ENCODE measurements around the gene PRKAG2.

Gene PRKAG2

GRCh38 chr7:151865070-151865670, 11.7 kb downstream of the PRKAG2 start:
- DNase-seq: no peak

GRCh38 chr7:151864561-151864960, 12.4 kb downstream of the PRKAG2 start:
- DNase-seq: no peak

DNA sequence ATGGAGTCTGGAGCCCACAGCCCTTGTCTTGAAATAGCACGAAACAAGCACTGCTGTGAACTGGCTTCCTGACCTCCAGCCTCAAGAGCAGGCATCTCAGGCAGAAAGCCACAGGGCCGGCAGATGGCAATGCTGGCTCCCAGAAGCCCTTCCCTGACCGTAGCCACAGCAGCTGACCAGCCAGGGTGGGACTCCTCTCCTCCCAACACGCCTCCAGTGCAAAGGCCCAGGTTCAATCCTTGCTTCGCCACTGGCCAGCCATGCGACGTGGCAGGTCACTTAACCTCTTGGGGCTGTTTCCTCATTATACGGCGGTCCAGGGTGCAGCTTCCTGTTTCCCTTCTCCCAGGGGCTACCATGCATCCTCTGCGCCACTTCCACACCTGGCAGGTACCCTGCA, 12.8 kb downstream of the PRKAG2 start:
- DNase-seq: no peak

- no peak for DNase-seq
Observed at GRCh38 chr7:151863386-151864079, 13.4 kb downstream of the PRKAG2 start.

DNA sequence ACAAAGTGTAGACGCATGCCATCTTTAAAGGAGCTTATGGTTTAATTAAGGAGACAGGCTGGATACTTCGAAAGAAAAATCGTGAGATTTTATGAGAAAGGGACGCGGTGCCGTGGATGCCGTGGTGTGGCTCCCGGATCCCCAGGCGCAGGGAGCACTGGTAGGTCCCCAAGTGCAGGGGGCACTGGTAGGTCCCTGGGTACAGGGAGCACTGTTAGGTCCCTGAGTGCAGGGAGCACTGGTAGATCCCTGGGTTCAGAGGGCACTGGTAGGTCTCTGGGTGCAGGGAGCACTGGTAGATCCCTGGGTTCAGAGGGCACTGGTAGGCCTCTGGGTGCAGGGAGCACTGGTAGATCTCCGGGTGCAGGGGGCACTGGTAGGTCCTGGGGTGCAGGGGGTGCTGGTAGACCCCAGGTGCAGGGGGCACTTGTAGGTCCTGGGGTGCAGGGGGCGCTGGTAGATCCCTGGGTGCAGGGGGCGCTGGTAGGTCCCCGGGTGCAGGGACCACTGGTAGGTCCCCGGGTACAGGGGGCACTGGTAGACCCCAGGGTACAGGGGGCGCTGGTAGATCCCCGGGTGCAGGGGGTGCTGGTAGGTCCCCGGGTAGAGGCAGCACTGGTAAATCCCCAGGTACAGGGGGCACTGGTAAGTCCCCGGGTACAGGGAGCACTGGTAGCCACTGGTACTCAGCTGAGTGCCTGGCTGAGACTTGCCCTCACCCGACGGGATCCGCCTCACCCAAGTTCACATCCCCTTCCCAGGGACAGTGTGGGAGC, 14.1 kb downstream of the PRKAG2 start:
- DNase-seq: no peak

DNA sequence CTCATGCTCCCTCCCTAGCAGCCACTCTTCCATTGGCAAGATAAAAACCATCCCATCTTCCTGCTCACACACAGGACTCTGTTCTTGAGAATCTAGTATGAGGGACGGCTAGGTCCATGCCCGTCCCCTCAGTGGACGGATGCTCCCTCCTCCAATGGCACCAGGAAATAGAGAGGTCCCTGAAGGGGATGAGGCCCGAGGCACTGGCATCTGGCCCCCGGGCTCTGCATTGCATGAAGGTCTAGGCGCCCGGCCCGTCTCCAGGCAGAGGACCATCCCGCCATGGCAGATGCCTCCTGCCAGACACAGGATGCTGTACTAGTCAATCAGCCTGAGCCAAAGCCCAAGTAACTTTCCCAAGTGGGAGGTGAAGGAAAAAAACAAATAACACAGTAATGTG, 15.0 kb downstream of the PRKAG2 start:
- DNase-seq: no peak

DNA sequence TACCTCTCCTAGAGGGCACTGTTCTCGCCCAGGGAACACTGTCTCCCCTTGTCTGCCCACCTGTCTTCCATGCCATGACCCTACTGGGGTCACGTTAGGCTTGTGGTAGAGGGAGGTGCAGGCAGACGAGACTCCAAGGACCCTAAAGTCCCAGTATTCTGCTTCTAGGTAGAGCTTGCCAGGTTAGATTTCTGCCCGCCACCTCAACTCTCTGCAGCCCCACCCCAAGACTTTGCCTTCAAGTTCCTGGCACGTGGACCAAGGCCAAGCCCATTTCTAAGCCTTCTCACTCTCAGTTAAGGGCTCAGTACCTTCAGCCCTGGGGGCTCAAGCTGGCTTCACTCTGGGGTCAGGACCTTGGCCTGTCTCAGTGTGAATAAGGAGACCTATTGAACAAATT, 16.1 kb downstream of the PRKAG2 start:
- DNase-seq: no peak

- no peak for DNase-seq
Observed at GRCh38 chr7:151859948-151860685, 16.8 kb downstream of the PRKAG2 start.

DNA sequence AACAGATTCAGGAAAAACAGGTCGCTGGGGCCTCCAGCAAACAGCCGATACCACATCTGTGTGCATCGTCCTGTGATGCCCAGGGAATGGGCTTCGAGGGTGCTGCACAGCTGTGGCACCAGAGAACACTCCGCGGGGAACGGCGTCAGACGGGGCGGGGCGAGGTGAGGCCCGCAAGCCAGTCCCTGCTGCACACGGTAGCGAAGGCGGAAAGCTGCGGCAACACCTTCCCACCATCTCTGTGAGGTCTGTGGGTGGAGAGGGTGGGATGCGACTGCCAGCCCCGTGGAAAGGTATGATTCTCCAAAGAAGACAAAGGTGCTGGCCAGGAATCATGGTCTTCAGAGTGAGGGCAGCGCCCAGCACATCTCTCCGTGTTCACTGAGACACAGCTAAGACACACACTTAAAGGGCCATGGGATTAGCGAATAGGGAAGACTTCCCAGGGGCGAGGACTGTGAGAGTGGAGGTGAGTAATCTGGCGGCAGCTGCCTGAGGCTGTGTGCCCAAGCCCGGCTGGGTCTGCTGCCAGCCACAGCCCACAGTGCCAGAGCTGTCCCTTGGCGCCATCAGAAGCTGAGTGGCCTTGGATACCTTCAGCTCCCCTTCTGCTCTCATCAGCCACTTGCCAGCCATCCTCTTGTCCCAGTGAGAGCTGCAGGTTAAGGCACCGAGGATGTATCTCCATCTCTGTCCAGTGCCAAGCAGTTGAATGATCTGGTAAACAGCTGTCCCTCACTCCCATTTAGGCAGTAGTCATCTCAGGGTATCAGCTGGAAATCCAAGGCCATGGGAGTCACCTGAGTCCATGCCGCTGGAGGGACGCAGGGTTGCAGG, 17.6 kb downstream of the PRKAG2 start:
- DNase-seq: no peak

- no peak for DNase-seq
Observed at GRCh38 chr7:151858456-151858855, 18.5 kb downstream of the PRKAG2 start.

- no peak for DNase-seq
Observed at GRCh38 chr7:151857866-151858450, 19.0 kb downstream of the PRKAG2 start.

- no peak for DNase-seq
Observed at GRCh38 chr7:151857412-151857811, 19.5 kb downstream of the PRKAG2 start.

DNA sequence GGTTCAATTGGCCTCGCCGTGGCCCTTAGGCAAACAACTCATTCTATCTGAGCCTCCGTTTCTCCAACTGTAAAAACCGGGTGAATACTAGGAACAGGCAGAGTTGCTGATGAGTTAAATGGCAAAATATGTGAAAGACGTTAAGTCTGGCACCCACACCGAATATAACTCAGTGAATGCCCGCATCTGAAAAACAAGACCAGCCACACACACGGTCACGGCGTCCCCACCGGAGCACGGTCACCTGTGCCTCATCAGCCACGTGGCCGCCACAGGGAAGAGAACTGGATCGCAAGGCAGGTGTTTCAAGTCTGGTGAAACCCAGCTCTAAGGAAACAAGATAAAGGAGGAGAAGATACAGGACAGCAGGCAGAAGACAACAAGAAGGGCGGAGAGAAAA, 20.4 kb downstream of the PRKAG2 start:
- no peak for DNase-seq

DNA sequence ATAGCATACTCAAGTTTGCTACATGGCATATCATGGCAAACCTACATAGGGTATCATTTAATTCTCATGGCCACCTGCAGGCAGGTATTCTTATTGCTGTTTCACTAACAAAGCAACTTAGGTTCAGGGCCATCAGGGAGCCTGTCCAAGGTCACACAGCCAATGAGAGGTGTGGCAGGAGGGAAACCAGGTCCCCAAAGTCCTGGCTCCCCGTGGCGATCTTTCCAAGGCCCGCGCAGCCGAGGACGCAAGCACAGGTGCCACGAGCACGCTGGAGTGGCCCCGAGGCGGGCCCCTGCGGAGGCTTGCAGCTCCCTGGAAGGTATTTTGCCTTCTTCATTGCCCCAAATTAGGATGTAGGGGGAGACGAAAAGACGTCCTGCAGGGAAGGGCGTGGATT, 20.8 kb downstream of the PRKAG2 start:
- DNase-seq: no peak

- DNase-seq: no peak
Observed at GRCh38 chr7:151854720-151855071, 22.2 kb downstream of the PRKAG2 start.

DNA sequence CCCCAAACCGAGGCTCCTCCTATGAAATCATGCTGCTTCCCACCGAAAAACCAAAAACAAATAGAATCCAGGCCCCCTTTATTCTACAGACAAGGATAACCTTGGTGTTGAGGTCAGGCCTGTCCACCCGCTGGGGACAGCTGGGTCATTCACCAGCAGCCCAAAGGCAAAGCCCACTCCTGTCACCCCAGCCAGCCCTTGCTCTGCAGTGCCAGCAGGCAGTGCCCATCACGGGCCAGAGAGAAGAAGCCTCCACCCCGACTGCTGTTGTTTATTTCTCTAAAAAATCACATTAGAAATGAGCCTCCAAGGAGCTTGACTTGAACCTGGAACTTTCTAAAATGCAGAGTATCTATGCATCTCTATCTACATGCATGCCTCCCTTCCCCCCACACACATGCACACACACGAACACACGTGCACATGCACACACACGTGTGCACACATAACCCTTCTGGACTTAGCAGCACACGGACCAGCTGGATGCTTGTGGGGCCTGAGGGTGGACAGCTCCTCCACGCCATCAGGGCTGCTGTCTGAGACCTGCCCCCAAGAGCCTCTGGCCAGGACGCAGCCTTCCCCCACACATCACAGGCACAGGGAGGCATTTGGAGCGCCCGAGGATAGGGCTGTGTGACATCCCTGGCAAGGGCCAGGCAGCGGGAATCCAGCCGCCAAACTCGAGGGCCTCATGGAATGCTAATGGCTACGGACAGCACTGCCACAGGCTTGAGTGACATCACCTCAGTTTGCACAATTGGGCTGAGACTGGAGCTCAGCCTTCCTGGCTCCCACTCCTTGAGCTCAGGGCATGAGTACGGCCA, 22.8 kb downstream of the PRKAG2 start:
- no peak for DNase-seq

DNA sequence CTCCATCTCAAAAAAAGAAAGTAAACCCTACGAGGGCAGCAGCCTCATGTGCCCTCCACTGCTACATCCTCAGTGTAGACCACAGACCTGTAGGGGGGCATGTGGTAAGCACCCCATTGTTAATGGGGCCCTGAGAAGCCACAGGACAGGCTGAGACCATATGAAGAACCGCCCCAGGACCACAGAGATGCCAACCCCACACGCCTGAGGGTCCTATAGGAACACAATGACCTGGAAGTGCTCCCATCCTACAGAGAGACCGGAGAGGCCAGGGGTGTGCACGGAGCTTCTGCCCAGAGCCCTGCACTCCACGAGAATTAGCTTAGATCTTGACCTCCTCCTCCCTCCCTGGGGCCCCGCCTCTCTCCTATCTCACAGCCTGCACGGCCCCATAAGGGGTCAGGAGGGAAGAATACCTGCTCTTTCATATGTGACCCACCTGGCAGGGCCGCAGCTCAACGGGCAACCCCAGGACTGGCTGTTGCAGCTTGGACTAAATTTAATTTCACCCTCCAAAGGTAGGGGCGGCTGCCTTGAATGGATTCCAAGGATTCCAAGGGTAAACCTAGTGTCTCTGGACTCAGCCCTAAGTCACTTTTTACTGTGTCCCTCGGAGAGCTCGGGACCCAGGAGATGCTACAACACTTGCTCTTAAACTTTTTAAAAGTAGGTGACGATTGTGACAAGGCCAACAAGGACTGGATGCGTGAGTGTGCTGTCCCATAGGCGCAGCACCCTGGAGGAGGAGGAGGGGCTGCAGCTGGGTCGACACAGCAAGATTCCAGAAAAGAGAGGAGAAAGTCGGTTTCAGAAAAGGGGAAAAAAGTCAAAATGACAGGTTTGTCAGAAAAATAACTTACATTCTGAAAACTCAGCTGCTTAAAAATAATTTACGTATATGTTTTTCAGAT, 24.2 kb downstream of the PRKAG2 start:
- no peak for DNase-seq

DNA sequence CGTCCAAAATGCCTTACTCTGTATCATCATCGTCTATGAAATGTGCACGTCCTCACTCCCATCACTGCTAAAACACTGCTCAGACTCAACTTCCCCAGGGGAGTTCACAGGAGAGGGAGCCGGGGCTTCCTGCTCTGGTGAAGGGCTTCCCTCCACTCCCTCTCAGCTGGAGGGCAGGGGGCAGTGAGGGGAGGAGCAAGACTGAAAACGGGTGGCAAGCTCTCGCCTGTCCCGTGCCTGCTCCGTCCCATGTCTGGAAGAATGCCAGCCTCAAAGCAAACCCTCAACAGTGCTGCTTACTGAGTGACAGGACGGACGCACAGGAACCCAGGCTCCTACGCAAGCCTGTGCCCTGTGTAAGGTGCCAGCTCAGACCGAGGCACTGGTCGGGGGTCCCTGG, 25.1 kb downstream of the PRKAG2 start:
- no peak for DNase-seq

DNA sequence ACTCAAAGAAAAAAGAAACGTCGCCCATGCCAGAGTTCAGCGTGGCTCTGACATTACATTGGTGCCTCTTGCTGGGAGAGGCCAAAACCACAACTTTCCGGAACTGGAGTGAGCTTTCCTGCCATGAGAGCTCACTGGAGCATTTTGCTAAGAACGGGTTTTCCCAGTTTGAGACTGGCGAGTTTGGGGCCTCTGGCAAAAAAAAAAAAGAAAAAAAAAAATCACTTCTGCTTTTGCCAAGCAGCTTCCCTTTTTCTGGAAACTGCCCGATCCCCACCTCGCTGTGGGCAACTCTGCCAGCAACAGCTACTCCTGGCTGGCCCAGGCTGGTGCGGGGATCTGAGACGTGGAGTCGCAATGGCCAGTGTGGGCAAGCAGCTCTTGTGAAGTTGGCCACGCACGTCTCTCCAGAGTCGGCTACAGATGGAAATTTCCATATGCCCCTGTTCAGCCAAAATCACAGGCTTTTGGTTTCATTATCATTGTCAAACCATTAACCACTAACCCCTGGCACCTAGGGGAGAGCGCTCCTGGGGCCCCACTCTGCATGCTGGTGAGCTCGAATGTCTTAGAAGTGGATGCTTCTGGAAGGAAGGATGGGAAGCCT, 25.7 kb downstream of the PRKAG2 start:
- no peak for DNase-seq

Data from fibroblast of skin of abdomen (primary cell).